GM23338 (cell line): Measurements from ENCODE around the gene PITRM1.

Experiments used
- CREB1 ChIP-seq: fragments of 250-450 bp; sonication (Bioruptor Pico); IDR thresholded peaks from 2 replicates; pipeline ENCODE4 v1.5.0; 2020; ENCODE audit warnings: low read depth, mild to moderate bottlenecking, moderate library complexity
- CTCF ChIP-seq, 2 experiments: fragments of 200-600 bp in 1 of 2; sonication (generic) in 1 of 2; conservative IDR thresholded peaks; 2 replicates each; pipeline versions ENCODE4 v1.5.1 to v1.6.1; 2016 to 2017; ENCODE audit warnings: antibody characterized with exemption in 2 of 2, low read depth in 2 of 2, mild to moderate bottlenecking in 2 of 2, moderate library complexity in 1 of 2
- EZH2phosphoT487 ChIP-seq: fragments of 200-600 bp; sonication (generic); IDR thresholded peaks from one replicate; pipeline ENCODE4 v1.8.1; 2018; ENCODE audit warnings: antibody characterized with exemption; ENCODE audit not compliant: unreplicated experiment
- POLR2AphosphoS5 ChIP-seq: IDR thresholded peaks from 2 replicates; pipeline ENCODE4 v1.6.1; 2016; ENCODE audit warnings: antibody characterized with exemption, low read depth
- REST ChIP-seq: IDR thresholded peaks from one replicate; pipeline ENCODE4 v1.6.1; 2018; ENCODE audit warnings: antibody characterized with exemption; ENCODE audit not compliant: unreplicated experiment

- TF ChIP-seq CTCF (conservative IDR thresholded peaks at IDR 0.05; ENCODE audit: low read depth in 2 of 2) (no peak), REST (no peak), EZH2phosphoT487 (no peak), CREB1 (CRISPR knock-in tag) (no peak), POLR2AphosphoS5 (no peak)
Observed at GRCh38 chr10:3115685-3116084, 56.9 kb downstream of the PITRM1 start.
